ENCODE data around the gene CLOCK. TPM values are rescaled to one million over a fixed set of nuclear protein-coding genes. Genes with fewer than 3 reads are reported as not detected.

The CLOCK gene
- polyA plus RNA-seq, 2 of the 4 experiments (the other 2 are of a cell fraction), result 6.6 to 14.2 TPM

DNA sequence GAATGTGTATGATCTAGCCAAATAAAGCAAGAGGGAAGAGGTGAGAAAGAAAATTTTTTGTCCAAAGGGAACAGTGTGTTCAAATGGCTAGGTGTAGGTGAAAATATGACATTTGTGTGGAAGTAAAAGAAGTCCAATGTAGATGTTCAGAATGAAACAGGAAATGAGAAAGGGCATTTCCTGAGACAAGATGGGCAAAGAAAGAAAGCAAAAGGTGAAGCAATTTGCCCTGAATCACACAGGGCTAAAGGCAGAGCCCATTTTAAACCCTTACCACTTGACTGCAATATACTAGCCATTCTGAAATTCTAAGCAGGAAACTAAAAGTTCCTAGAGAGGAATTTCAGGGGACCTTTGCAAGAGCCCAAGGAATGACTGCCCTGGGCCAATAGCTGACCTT lies 36.0 kb downstream of the CLOCK start (continued):
- no peak for TF ChIP-seq KDM5A (IDR thresholded peaks at IDR 0.05)
- TF ChIP-seq, protein P1, sequence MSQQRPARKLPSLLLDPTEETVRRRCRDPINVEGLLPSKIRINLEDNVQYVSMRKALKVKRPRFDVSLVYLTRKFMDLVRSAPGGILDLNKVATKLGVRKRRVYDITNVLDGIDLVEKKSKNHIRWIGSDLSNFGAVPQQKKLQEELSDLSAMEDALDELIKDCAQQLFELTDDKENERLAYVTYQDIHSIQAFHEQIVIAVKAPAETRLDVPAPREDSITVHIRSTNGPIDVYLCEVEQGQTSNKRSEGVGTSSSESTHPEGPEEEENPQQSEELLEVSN (IDR thresholded peaks at IDR 0.05; ENCODE audit: borderline replicate concordance, low read depth), result no peak

DNA sequence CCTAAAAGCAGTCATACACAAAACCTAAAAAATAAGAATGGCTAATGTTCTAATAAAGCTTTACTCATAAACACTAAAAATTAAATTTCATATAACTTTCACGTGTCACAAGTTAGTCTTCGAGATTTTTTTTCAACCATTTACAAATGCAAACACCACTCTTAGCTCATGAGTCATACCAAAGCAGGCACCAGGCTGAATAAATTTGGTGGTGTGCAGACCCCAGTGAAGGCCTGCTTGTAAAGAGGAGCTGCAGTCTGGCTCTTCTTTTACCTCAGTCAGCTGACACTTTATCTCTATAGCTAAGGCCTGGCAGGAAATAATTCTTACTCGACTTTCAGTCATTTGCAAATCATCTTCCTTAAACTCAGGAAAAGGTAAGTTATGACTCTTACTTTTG lies 37.4 kb downstream of the CLOCK start:
- no peaks in the 10 kb centered on the region for H3K9me3 ChIP-seq
- H3K27ac ChIP-seq, result no peak overlapping the region
- TF ChIP-seq, protein P2, sequence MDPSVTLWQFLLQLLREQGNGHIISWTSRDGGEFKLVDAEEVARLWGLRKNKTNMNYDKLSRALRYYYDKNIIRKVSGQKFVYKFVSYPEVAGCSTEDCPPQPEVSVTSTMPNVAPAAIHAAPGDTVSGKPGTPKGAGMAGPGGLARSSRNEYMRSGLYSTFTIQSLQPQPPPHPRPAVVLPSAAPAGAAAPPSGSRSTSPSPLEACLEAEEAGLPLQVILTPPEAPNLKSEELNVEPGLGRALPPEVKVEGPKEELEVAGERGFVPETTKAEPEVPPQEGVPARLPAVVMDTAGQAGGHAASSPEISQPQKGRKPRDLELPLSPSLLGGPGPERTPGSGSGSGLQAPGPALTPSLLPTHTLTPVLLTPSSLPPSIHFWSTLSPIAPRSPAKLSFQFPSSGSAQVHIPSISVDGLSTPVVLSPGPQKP (IDR thresholded peaks at IDR 0.05; ENCODE audit: low read depth, low read length), result no peak
- no peak for TF ChIP-seq TFCP2L1 (CRISPR knock-in tag; IDR thresholded peaks at IDR 0.05)
- H3K4me2 ChIP-seq, result no peak overlapping the region
- ATAC-seq (no peak), FAIRE-seq (no peak), DNase-seq (ENCODE audit: low read depth in 1 of 2, low spot score in 1 of 2) (no peak)
- H3K4me3 ChIP-seq, result no peak overlapping the region
- CTCF ChIA-PET, result interaction anchor here (1.6 kb wide), 1 partner anchor 164 kb away, joined by 6 read pairs; the partner anchor contains the start of gene SRD5A3
- H3K4me1 ChIP-seq, result 0 out of 3 replicates have a peak, but pooled peaks cover 4% of the 10 kb centered on the region
- POLR2A ChIA-PET, result no interaction called here
- 75% methylated on average over 3 of the region's 3 CpGs for WGBS (ENCODE audit: missing lambda C conversion rate)

- no peaks in the 10 kb centered on the region for H3K9me3 ChIP-seq
- peaks cover 8% of the 10 kb centered on the region; the same call in 2 of the 3 replicates for H3K4me1 ChIP-seq
- CTCF ChIA-PET, result no interaction called here
- no peak overlapping the region for H3K4me3 ChIP-seq
- no peak overlapping the region for H3K4me2 ChIP-seq
- no peak for ATAC-seq
- no peak for DNase-seq (ENCODE audit: low read depth in 1 of 2, low spot score in 1 of 2)
- no peak overlapping the region for H3K27ac ChIP-seq
- FAIRE-seq, result no peak
- WGBS (ENCODE audit: missing lambda C conversion rate), result 88% methylated on average over 1 of the region's 1 CpG
- TF ChIP-seq PBX3 (IDR thresholded peaks at IDR 0.05) (no peak), HOXA7 (CRISPR knock-in tag; IDR thresholded peaks at IDR 0.05) (no peak), RNF2 (IDR thresholded peaks at IDR 0.05; ENCODE audit: borderline replicate concordance, low read depth) (no peak), ZNF302 (CRISPR knock-in tag; IDR thresholded peaks at IDR 0.05) (no peak), HEYL (CRISPR knock-in tag; IDR thresholded peaks at IDR 0.05) (no peak), PHF8 (IDR thresholded peaks at IDR 0.05; ENCODE audit: borderline replicate concordance, low read depth) (no peak)
- POLR2A ChIA-PET, result no interaction called here
Measured at GRCh38 chr4:55507612-55508011, 39.1 kb downstream of the CLOCK start.

GRCh38 chr4:55503169-55503568 lies 43.5 kb downstream of the CLOCK start:
- Histone ChIP-seq H3K4me2 (no peak overlapping the region), H3K4me3 (no peak overlapping the region), H3K4me1 (peaks cover 8% of the 10 kb centered on the region; the same call in 2 of the 3 replicates), H3K27ac (no peak overlapping the region), H3K9me3 (no peaks in the 10 kb centered on the region)
- ChIA-PET POLR2A (no interaction called here), CTCF (no interaction called here)
- 72% methylated on average over 2 of the region's 2 CpGs for WGBS (ENCODE audit: missing lambda C conversion rate)
- TF ChIP-seq SREBF2 (IDR thresholded peaks at IDR 0.05), result no peak
- TF ChIP-seq FOSL2 (IDR thresholded peaks at IDR 0.05), result 0 out of 2 replicates have a peak, but pooled peaks have one; percentile 9
- peak; percentile 80 for TF ChIP-seq FOSL2 (CRISPR knock-in tag; IDR thresholded peaks at IDR 0.05)
- DNase-seq (ENCODE audit: low read depth in 1 of 2, low spot score in 1 of 2), result peak in 1 of 2 experiments; percentile 2
- no peak for FAIRE-seq
- peak in 1 of 2 experiments; percentile 50; a peak in 2 of 6 replicates for ATAC-seq

- TF ChIP-seq FOSL2 (IDR thresholded peaks at IDR 0.05) (no peak), FOSL2 (CRISPR knock-in tag; IDR thresholded peaks at IDR 0.05) (no peak), BCL3 (IDR thresholded peaks at IDR 0.05) (no peak), KDM5A (IDR thresholded peaks at IDR 0.05) (no peak), CEBPB (IDR thresholded peaks at IDR 0.05) (no peak), RARB (CRISPR knock-in tag; IDR thresholded peaks at IDR 0.05) (no peak), KDM1A (IDR thresholded peaks at IDR 0.05; ENCODE audit: low read depth) (no peak), ZFP36 (IDR thresholded peaks at IDR 0.05; ENCODE audit: borderline replicate concordance, partially characterized antibody) (no peak)
- Histone ChIP-seq H3K27ac (no peak overlapping the region), H3K4me2 (no peak overlapping the region), H3K9me3 (no peaks in the 10 kb centered on the region), H3K4me1 (peaks cover 8% of the 10 kb centered on the region; the same call in 2 of the 3 replicates), H3K4me3 (no peak overlapping the region)
- no peak for FAIRE-seq
- ATAC-seq, result no peak
- POLR2A ChIA-PET, result no interaction called here
- DNase-seq (ENCODE audit: low read depth in 1 of 2, low spot score in 1 of 2), result no peak
- CTCF ChIA-PET, result interaction anchor here (0.6 kb wide), 1 partner anchor 220 kb away, joined by 5 read pairs; no protein-coding TSS in a partner anchor
- 94% methylated on average over 2 of the region's 2 CpGs for WGBS (ENCODE audit: missing lambda C conversion rate)
Measured at GRCh38 chr4:55500072-55500471, 46.6 kb downstream of the CLOCK start.
